Measurements from ENCODE around the gene DVL3. TPM values are rescaled to one million over a fixed set of nuclear protein-coding genes. Genes with fewer than 3 reads are reported as not detected.

DVL3 gene
- total and polyA plus RNA-seq, 11 donors: 36.3 to 94.2 (median 64.8) TPM

DNA sequence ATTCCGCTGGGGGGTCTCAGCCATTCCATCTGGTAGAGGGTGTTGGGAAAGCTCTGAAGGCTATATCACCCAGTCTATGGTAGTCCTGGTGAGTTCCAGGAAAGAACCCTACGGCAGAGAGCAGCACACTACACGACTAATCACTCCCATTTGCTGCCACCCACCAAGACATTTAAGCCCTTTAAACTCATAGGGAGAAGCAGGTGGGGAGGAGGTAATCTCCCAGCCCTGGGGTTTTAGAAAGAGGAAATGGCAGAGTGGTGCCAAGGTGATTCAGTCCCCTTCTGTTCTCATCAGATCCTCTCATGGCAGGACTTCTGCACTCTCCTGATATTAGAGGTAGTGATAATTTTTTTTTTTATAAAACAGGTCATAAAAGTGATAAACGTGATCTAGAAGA lies 63.6 kb downstream of the DVL3 start:
- intact Hi-C loops (cut with DNase I): no loop called here
- Histone ChIP-seq H3K4me1 (no peaks in the 10 kb centered on the region), H3K27ac (no peak overlapping the region), H3K36me3 (no peaks in the 10 kb centered on the region), H3K9me3 (no peaks in the 10 kb centered on the region), H3K27me3 (peaks cover 0 to 10% (median 0%) of the 10 kb centered on the region in 9 donors), H3K4me3 (no peak overlapping the region)
- DNase-seq (no peak), ATAC-seq (no peak)
- TF ChIP-seq POLR2A (IDR thresholded peaks at IDR 0.05) (no peak), CTCF (IDR thresholded peaks at IDR 0.05) (no peak)
- WGBS, 4 donors: 49 to 58% (median 57%) methylated on average over 4 of the region's 4 CpGs

DNA sequence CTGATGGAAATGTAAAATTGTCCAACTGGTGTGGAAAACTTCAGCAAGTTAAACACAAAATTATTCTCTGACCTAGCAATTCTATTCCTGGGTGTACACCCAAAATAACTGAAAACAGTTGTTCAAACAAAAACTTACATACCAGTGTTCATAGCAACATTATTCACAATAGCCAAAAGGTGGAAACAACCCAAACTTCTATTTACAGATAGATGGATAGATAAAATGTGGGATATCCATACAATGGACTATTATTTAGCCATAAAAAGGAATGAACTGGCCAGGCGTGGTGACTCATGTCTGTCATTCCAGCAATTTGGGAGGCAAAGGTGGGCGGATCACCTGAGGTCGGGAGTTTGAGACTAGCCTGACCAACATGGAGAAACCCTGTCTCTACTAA lies 67.3 kb downstream of the DVL3 start:
- no peak for ATAC-seq
- intact Hi-C loops (cut with DNase I): no loop called here

More for the DNA sequence above, 67.3 kb downstream of the DVL3 start:
- H3K9me3 ChIP-seq: no peaks in the 10 kb centered on the region
- peaks cover 0 to 24% (median 0%) of the 10 kb centered on the region in 9 donors for H3K27me3 ChIP-seq
- 78 to 91% (median 85%) methylated on average over 3 of the region's 3 CpGs for WGBS, 4 donors
- no peaks in the 10 kb centered on the region for H3K36me3 ChIP-seq
- TF ChIP-seq CTCF (IDR thresholded peaks at IDR 0.05): no peak
- no peak for TF ChIP-seq POLR2A (IDR thresholded peaks at IDR 0.05)
- no peak overlapping the region for H3K4me3 ChIP-seq
- no peaks in the 10 kb centered on the region for H3K4me1 ChIP-seq
- H3K27ac ChIP-seq: no peak overlapping the region
- no peak for DNase-seq

Other genes with a start within 250 kb of the DVL3 start
- gene ABCC5, start 137.5 kb upstream of the DVL3 start, total RNA-seq: 10 to 100 TPM; 20.8 to 61.7 (median 34.3) TPM
- 10 to 100 TPM; 16.4 to 30.9 TPM for gene ABCC5, start 137.5 kb upstream of the DVL3 start, polyA plus RNA-seq
- not detected for gene HTR3D, start 123.6 kb upstream of the DVL3 start, total RNA-seq
- not detected for gene HTR3D, start 123.6 kb upstream of the DVL3 start, polyA plus RNA-seq
- gene HTR3C, start 102.3 kb upstream of the DVL3 start, total RNA-seq: not detected
- not detected for gene HTR3C, start 102.3 kb upstream of the DVL3 start, polyA plus RNA-seq
- not detected for gene HTR3E, start 58.3 kb upstream of the DVL3 start, total RNA-seq
- not detected for gene HTR3E, start 58.3 kb upstream of the DVL3 start, polyA plus RNA-seq
- gene EIF2B5, start 20.0 kb upstream of the DVL3 start, total RNA-seq: 10 to 100 TPM; 24.5 to 39.0 (median 30.9) TPM
- gene EIF2B5, start 20.0 kb upstream of the DVL3 start, polyA plus RNA-seq: 10 to 100 TPM; 28.5 to 58.2 TPM
- gene AP2M1, start 19.5 kb downstream of the DVL3 start, total RNA-seq: 100 to 1,000 TPM; 225 to 400 (median 337) TPM
- gene AP2M1, start 19.5 kb downstream of the DVL3 start, polyA plus RNA-seq: 100 to 1,000 TPM; 291 to 431 TPM
- gene ABCF3, start 30.8 kb downstream of the DVL3 start, total RNA-seq: 10 to 100 TPM; 58.2 to 81.9 (median 69.2) TPM
- 10 to 100 TPM; 63.4 to 80.5 TPM for gene ABCF3, start 30.8 kb downstream of the DVL3 start, polyA plus RNA-seq
- not detected for gene VWA5B2, start 74.2 kb downstream of the DVL3 start, total RNA-seq
- gene VWA5B2, start 74.2 kb downstream of the DVL3 start, polyA plus RNA-seq: under 1 TPM in 1 of 2 donors, not detected in 1; 0.11 TPM
- 10 to 100 TPM; 10.9 to 49.1 (median 17.0) TPM for gene ALG3, start 93.6 kb downstream of the DVL3 start, total RNA-seq
- 10 to 100 TPM; 15.5 to 68.1 TPM for gene ALG3, start 93.6 kb downstream of the DVL3 start, polyA plus RNA-seq
- gene EEF1AKMT4, start 94.3 kb downstream of the DVL3 start, total RNA-seq: 1 to 10 TPM in 7 of 9 donors, under 1 TPM in 2; 0.66 to 4.2 (median 2.1) TPM
- gene EEF1AKMT4, start 94.3 kb downstream of the DVL3 start, polyA plus RNA-seq: 10 to 100 TPM in 1 of 2 donors, 1 to 10 TPM in 1; 1.9 to 16.7 TPM
- gene CAMK2N2, start 106.2 kb downstream of the DVL3 start, total RNA-seq: under 1 TPM in 4 of 9 donors, not detected in 5; 0.17 to 0.37 (median 0.29) TPM
- gene CAMK2N2, start 106.2 kb downstream of the DVL3 start, polyA plus RNA-seq: under 1 TPM in 1 of 2 donors, not detected in 1; 0.14 TPM
- gene ECE2, start 120.6 kb downstream of the DVL3 start, total RNA-seq: under 1 TPM in 1 of 9 donors, not detected in 8; 0.10 TPM
- gene ECE2, start 120.6 kb downstream of the DVL3 start, polyA plus RNA-seq: not detected
- 100 to 1,000 TPM; 198 to 314 (median 232) TPM for gene PSMD2, start 143.9 kb downstream of the DVL3 start, total RNA-seq
- 100 to 1,000 TPM in 1 of 2 donors, 10 to 100 TPM in 1; 82.3 to 443 TPM for gene PSMD2, start 143.9 kb downstream of the DVL3 start, polyA plus RNA-seq
- gene EIF4G1, start 159.2 kb downstream of the DVL3 start, total RNA-seq: 100 to 1,000 TPM; 211 to 406 (median 229) TPM
- 100 to 1,000 TPM; 178 to 407 TPM for gene EIF4G1, start 159.2 kb downstream of the DVL3 start, polyA plus RNA-seq
- gene FAM131A, start 182.2 kb downstream of the DVL3 start, total RNA-seq: 10 to 100 TPM; 21.9 to 53.2 (median 30.9) TPM
- 10 to 100 TPM; 24.1 to 36.9 TPM for gene FAM131A, start 182.2 kb downstream of the DVL3 start, polyA plus RNA-seq
- gene CLCN2, start 206.2 kb downstream of the DVL3 start, total RNA-seq: 1 to 10 TPM; 1.3 to 3.6 (median 2.0) TPM
- gene CLCN2, start 206.2 kb downstream of the DVL3 start, polyA plus RNA-seq: 1 to 10 TPM; 1.2 to 2.7 TPM
- gene POLR2H, start 206.3 kb downstream of the DVL3 start, total RNA-seq: 10 to 100 TPM; 15.2 to 40.3 (median 22.1) TPM
- gene POLR2H, start 206.3 kb downstream of the DVL3 start, polyA plus RNA-seq: 10 to 100 TPM; 37.9 to 51.4 TPM
- under 1 TPM in 4 of 9 donors, not detected in 5; 0.12 to 0.68 (median 0.29) TPM for gene THPO, start 222.8 kb downstream of the DVL3 start, total RNA-seq
- gene THPO, start 222.8 kb downstream of the DVL3 start, polyA plus RNA-seq: under 1 TPM; 0.19 to 0.36 TPM
- gene CHRD, start 224.7 kb downstream of the DVL3 start, total RNA-seq: 1 to 10 TPM; 2.0 to 7.4 (median 4.8) TPM
- gene CHRD, start 224.7 kb downstream of the DVL3 start, polyA plus RNA-seq: 1 to 10 TPM; 3.9 to 6.3 TPM

Measured in heart left ventricle (tissue), 16 donors.